GM19351 (cell line): ENCODE data around the gene PARN.
"Not testable (repeated sequence)": the region's sequence is repeated elsewhere in the genome, so short reads cannot be mapped to it uniquely, and the experiment has no call there.

ENCODE experiments used
- ATAC-seq: cut with Tn5 transposase; IDR thresholded peaks from one replicate; pipeline ENCODE4 v1.9.1; 2021; ENCODE audit warnings: mild to moderate bottlenecking, moderate library complexity; ENCODE audit not compliant: unreplicated experiment

The PARN gene

GRCh38 chr16:14576069-14576468 lies 54.0 kb downstream of the PARN start:
- no peak for ATAC-seq

- not testable (repeated sequence) for ATAC-seq
Measured at GRCh38 chr16:14574698-14575415, 55.2 kb downstream of the PARN start.

DNA sequence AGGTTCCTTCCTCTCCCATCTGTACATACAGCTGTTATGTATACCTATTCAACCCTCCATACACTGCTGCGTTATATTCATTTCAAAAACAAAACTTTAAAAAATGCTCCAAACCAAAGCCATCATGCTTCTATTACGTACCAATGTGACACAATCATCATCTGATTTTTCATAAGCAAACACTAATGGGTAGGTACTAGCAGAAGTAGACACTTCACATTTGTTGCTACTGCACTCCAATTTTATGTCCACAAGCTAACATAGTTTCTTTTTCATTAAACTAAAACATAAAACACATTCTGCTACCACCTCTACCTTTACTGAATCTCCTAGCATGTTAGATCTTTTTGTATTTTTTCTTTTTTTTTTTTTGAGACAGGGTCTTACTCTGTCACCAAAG lies 57.5 kb downstream of the PARN start:
- no peak for ATAC-seq

DNA sequence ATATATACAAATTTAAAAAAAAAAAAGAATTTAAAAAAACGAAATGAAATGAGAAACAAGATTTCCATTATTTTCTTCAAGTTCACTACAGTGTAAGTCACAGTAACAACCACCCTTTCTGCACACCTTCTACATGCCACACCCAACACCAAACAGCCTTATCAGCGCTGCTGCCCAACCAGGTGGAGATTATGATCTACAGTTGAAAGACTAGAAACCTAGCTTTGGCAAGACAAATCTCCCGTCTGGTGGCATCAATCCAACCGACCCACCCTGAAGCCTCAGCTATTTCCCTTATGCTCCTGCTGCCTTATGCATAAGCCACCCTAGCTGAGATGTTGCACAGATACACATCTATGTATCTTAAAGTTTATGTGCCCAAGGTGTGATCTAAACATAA lies 60.8 kb downstream of the PARN start:
- no peak for ATAC-seq

- ATAC-seq = no peak
Measured at GRCh38 chr16:14566599-14566998, 63.5 kb downstream of the PARN start.

GRCh38 chr16:14565688-14566025 lies 64.4 kb downstream of the PARN start:
- ATAC-seq = no peak

GRCh38 chr16:14564861-14565687 lies 65.0 kb downstream of the PARN start:
- ATAC-seq = no peak

- ATAC-seq = no peak
Measured at GRCh38 chr16:14564323-14564722, 65.7 kb downstream of the PARN start.

- no peak for ATAC-seq
Measured at GRCh38 chr16:14562691-14563491, 67.2 kb downstream of the PARN start.

DNA sequence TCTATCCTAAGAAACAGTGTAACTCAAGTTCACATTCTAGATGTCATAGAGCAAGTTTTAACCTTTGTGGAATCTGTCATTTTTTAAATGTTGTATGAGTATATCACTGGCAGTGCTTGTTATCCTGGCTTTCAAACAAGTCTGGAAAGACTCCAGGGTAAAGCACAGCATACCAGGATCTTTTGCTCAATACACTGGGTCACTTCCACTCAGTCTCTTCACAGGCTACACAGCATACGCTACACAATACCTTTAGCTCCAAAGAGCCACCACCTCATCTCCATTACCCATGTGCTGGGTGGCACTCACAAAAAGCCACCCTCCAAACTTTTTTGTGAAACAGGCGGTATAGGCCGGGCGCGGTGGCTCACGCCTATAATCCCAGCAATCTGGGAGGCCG lies 69.5 kb downstream of the PARN start:
- ATAC-seq = no peak

GRCh38 chr16:14559809-14560241 lies 70.2 kb downstream of the PARN start:
- no peak for ATAC-seq

DNA sequence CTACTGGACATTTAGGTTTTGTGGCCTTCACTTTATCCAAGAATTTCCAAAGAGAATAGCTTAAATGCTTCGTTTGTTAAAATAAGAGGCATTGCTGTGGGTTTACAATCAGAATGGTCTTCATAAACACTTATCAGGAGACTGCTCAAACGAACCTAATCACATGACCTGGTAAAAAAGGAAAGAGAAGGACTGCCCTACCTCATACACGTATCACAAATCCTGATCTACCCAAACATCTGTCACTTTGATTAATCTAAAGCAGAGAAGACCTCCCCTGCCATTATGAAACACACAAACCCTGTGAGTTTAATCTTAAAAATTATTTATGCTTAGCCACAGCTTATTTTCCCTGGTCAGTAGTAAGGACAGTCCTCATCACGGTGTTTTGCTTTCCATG lies 76.6 kb downstream of the PARN start:
- ATAC-seq = no peak

- ATAC-seq = no peak
Measured at GRCh38 chr16:14549789-14550153, 80.3 kb downstream of the PARN start.

- no peak for ATAC-seq
Measured at GRCh38 chr16:14548933-14549788, 80.9 kb downstream of the PARN start.

DNA sequence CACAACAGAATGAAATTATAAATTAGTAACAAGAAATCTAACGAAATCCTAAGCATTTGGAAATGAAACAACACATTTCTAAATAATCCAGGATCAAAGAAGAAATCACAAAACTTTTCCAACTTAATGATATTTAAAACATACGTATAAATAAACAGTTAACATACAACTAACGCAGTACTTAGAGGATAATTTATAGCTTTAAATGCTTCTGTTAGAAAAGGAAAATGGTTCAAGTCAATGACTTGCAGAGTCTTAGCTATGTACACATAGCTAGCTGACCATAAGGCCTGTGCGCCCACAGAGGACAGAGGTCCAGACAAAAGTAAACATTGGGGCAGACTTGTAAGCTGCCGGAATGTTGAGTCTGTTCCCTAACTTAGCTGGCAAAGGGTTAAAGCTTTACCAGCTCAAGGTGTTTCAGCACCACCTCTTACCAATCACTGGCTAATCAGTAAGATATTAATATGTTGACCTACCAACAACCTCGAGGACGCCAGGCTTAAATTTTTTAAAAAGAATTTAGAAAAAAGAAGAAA lies 84.6 kb downstream of the PARN start:
- no peak for ATAC-seq

- not testable (repeated sequence) for ATAC-seq
Measured at GRCh38 chr16:14544846-14545245, 85.2 kb downstream of the PARN start.

- ATAC-seq = no peak
Measured at GRCh38 chr16:14539631-14540030, 90.4 kb downstream of the PARN start.

- no peak for ATAC-seq
Measured at GRCh38 chr16:14539156-14539555, 90.9 kb downstream of the PARN start.

DNA sequence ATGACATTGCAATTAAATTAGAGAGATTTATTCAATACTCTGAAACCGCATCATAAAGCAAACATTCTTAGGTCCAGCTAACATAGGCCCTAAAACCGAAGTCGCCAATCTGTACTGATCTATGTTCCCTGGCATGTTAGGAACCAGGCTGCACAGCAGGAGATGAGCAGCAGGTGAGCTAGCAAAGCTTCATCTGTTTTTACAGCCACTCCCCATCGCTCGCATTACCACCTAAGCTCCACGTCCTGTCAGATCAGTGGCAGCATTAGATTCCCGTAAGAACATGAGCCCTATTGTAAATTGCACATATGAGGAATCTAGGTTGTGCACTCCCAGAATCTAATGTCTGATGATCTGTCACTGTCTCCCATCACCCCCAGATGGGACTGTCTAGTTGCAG lies 91.5 kb downstream of the PARN start:
- ATAC-seq = no peak

- ATAC-seq = no peak
Measured at GRCh38 chr16:14531613-14532012, 98.4 kb downstream of the PARN start.
